ENCODE measurements around the gene SCCPDH.

- TF ChIP-seq CTCF (IDR thresholded peaks at IDR 0.05 in 4 of 5, conservative IDR thresholded peaks at IDR 0.05 in 1 of 5) (no peak), POLR2A (IDR thresholded peaks at IDR 0.05) (no peak)
These were observed 54.5 kb downstream of the SCCPDH start for GRCh38 chr1:246778663-246779062.

Data from gastrocnemius medialis (tissue), 4 donors.